ENCODE results near the gene SRP68.

Gene SRP68

GRCh38 chr17:76092526-76093413 lies 20.5 kb upstream of the SRP68 start:
- Histone ChIP-seq H3K27ac (peak overlapping the region in 2 of 11 experiments; percentile 10 to 23; a peak in 4 of 22 replicates), H3K36me3 (peaks cover 85 to 100% (median 98%) of the 10 kb centered on the region in 11 experiments), H3K4me2 (peak overlapping the region in 10 of 11 experiments; percentile 9 to 77 (median 58); a peak in 18 of 22 replicates), H3K27me3 (no peaks in the 10 kb centered on the region), H4K20me1 (peaks cover 0 to 59% (median 21%) of the 10 kb centered on the region in 11 experiments; a peak in 14 of 22 replicates), H3K4me3 (no peak overlapping the region), H3K9me3 (replicated peaks in 1 of 11) (no peaks in the 10 kb centered on the region), H3K9ac (peak overlapping the region in 8 of 11 experiments; percentile 1 to 48 (median 14); a peak in 3 of 22 replicates), H3K4me1 (peaks cover 0 to 33% (median 30%) of the 10 kb centered on the region in 10 experiments; a peak in 17 of 20 replicates)
- no peak for TF ChIP-seq Cebpa-rat (IDR thresholded peaks at IDR 0.05)

- Histone ChIP-seq H3K4me3 (no peak overlapping the region), H3K4me1 (peaks cover 0 to 33% (median 30%) of the 10 kb centered on the region in 10 experiments; a peak in 17 of 20 replicates), H3K27me3 (no peaks in the 10 kb centered on the region), H3K27ac (peak overlapping the region in 8 of 11 experiments; percentile 15 to 60 (median 49); a peak in 14 of 22 replicates), H3K36me3 (peaks cover 85 to 100% (median 98%) of the 10 kb centered on the region in 11 experiments), H4K20me1 (peaks cover 0 to 68% (median 21%) of the 10 kb centered on the region in 11 experiments; a peak in 14 of 22 replicates), H3K4me2 (peak overlapping the region in 9 of 11 experiments; percentile 9 to 77 (median 58); a peak in 13 of 22 replicates), H3K9me3 (replicated peaks in 1 of 11) (no peaks in the 10 kb centered on the region), H3K9ac (peak overlapping the region in 3 of 11 experiments; percentile 1 to 42 (median 30); a peak in 6 of 22 replicates)
- no peak for TF ChIP-seq Cebpa-rat (IDR thresholded peaks at IDR 0.05)
These were observed 19.4 kb upstream of the SRP68 start for GRCh38 chr17:76091526-76092286.

GRCh38 chr17:76090517-76091129 lies 18.3 kb upstream of the SRP68 start:
- no peak for TF ChIP-seq Cebpa-rat (IDR thresholded peaks at IDR 0.05)
- no peaks in the 10 kb centered on the region for H3K9me3 ChIP-seq (replicated peaks in 1 of 11)
- H3K27ac ChIP-seq: peak overlapping the region in 1 of 11 experiments; percentile 46; a peak in 2 of 22 replicates
- H3K4me2 ChIP-seq: no peak overlapping the region
- H4K20me1 ChIP-seq: peaks cover 0 to 68% (median 23%) of the 10 kb centered on the region in 11 experiments; a peak in 14 of 22 replicates
- H3K9ac ChIP-seq: peak overlapping the region in 1 of 11 experiments; percentile 17; a peak in 3 of 22 replicates
- peaks cover 0 to 33% (median 30%) of the 10 kb centered on the region in 10 experiments; a peak in 17 of 20 replicates for H3K4me1 ChIP-seq
- H3K4me3 ChIP-seq: no peak overlapping the region
- peaks cover 81 to 100% (median 97%) of the 10 kb centered on the region in 11 experiments for H3K36me3 ChIP-seq
- H3K27me3 ChIP-seq: no peaks in the 10 kb centered on the region

- peaks cover 81 to 100% (median 97%) of the 10 kb centered on the region in 11 experiments for H3K36me3 ChIP-seq
- H3K9ac ChIP-seq: peak overlapping the region in 1 of 11 experiments; percentile 23; a peak in 2 of 22 replicates
- H3K27ac ChIP-seq: no peak overlapping the region
- no peak overlapping the region for H3K4me2 ChIP-seq
- H3K27me3 ChIP-seq: no peaks in the 10 kb centered on the region
- peaks cover 0 to 33% (median 30%) of the 10 kb centered on the region in 10 experiments; a peak in 17 of 20 replicates for H3K4me1 ChIP-seq
- H3K4me3 ChIP-seq: no peak overlapping the region
- H3K9me3 ChIP-seq (replicated peaks in 1 of 11): no peaks in the 10 kb centered on the region
- no peak for TF ChIP-seq Cebpa-rat (IDR thresholded peaks at IDR 0.05)
- H4K20me1 ChIP-seq: peaks cover 0 to 69% (median 23%) of the 10 kb centered on the region in 11 experiments; a peak in 14 of 22 replicates
These were observed 17.6 kb upstream of the SRP68 start for GRCh38 chr17:76089680-76090516.

GRCh38 chr17:76088868-76089576 lies 16.7 kb upstream of the SRP68 start:
- H3K9me3 ChIP-seq (replicated peaks in 1 of 11): no peaks in the 10 kb centered on the region
- no peak for TF ChIP-seq Cebpa-rat (IDR thresholded peaks at IDR 0.05)
- H4K20me1 ChIP-seq: peaks cover 0 to 69% (median 23%) of the 10 kb centered on the region in 11 experiments; a peak in 14 of 22 replicates
- no peaks in the 10 kb centered on the region for H3K27me3 ChIP-seq
- H3K36me3 ChIP-seq: peaks cover 81 to 100% (median 97%) of the 10 kb centered on the region in 11 experiments
- H3K27ac ChIP-seq: no peak overlapping the region
- no peak overlapping the region for H3K4me2 ChIP-seq
- H3K4me3 ChIP-seq: no peak overlapping the region
- H3K9ac ChIP-seq: no peak overlapping the region; a peak in 1 of 22 replicates
- peaks cover 0 to 30% (median 29%) of the 10 kb centered on the region in 10 experiments; a peak in 17 of 20 replicates for H3K4me1 ChIP-seq

- peaks cover 81 to 100% (median 97%) of the 10 kb centered on the region in 11 experiments for H3K36me3 ChIP-seq
- peaks cover 0 to 69% (median 17%) of the 10 kb centered on the region in 11 experiments; a peak in 14 of 22 replicates for H4K20me1 ChIP-seq
- no peaks in the 10 kb centered on the region for H3K27me3 ChIP-seq
- TF ChIP-seq Cebpa-rat (IDR thresholded peaks at IDR 0.05): no peak
- H3K27ac ChIP-seq: no peak overlapping the region
- H3K4me1 ChIP-seq: peaks cover 0 to 22% (median 21%) of the 10 kb centered on the region in 10 experiments; a peak in 17 of 20 replicates
- H3K9ac ChIP-seq: peak overlapping the region in 2 of 11 experiments; percentile 3 to 11; a peak in 2 of 22 replicates
- no peaks in the 10 kb centered on the region for H3K9me3 ChIP-seq (replicated peaks in 1 of 11)
- H3K4me2 ChIP-seq: no peak overlapping the region
- no peak overlapping the region for H3K4me3 ChIP-seq
These were observed 15.9 kb upstream of the SRP68 start for GRCh38 chr17:76088041-76088867.

Data from BLaER1 treated with 17β-estradiol and CSF1 and Interleukin-3, amounts not matched to agents 10 nM and 100 nM (cell line).